HFFc6 (cell line): ENCODE results near the gene SMTN. TPM values are rescaled to one million over a fixed set of nuclear protein-coding genes. Genes with fewer than 3 reads are reported as not detected.

Experiments used
- DNase-seq: peaks from one replicate; pipeline ENCODE4 v3.0.0-alpha.2; 2018
- H3K27ac Mint-ChIP-seq: 2 replicates; pipeline ENCODE4 v1.8.0; 2020; ENCODE audit warnings: mild to moderate bottlenecking, mixed read lengths
- H3K27me3 Mint-ChIP-seq: 2 replicates; pipeline ENCODE4 v1.8.0; 2021; ENCODE audit warnings: mild to moderate bottlenecking, moderate library complexity, mixed read lengths; ENCODE audit not compliant: insufficient read depth
- H3K36me3 Mint-ChIP-seq: 2 replicates; pipeline ENCODE4 v1.8.0; 2021; ENCODE audit warnings: low read depth, mixed read lengths
- H3K4me1 Mint-ChIP-seq: 2 replicates; pipeline ENCODE4 v1.8.0; 2020; ENCODE audit warnings: low read depth, mixed read lengths
- H3K4me3 Mint-ChIP-seq: 2 replicates; pipeline ENCODE4 v1.8.0; 2020; ENCODE audit warnings: mild to moderate bottlenecking, moderate library complexity, mixed read lengths
- H3K9me3 Mint-ChIP-seq: 2 replicates; pipeline ENCODE4 v1.8.0; 2020; ENCODE audit warnings: mild to moderate bottlenecking, mixed read lengths
- long read RNA-seq: library from polyadenylated mRNA; unstranded; transcript quantifications from one replicate; pipeline ENCODE4 v2.0.0, GENCODE V29; 2019
- total RNA-seq, 6 experiments: library from RNA; stranded (reverse); fragmentation: NEBNext Ultra II Directional; extraction: Animal tissue kit (Norgen Biotek cat#: 25700); gene quantifications; 2 replicates in 1 of 6; 3 replicates in 5 of 6; pipeline ENCODE4 v1.2.3, GENCODE V29; 2021
- TF ChIP-seq, protein P1 (sequence below): fragments of 200-600 bp; sonication (generic); IDR thresholded peaks from 2 replicates; pipeline ENCODE4 v1.5.0; 2021; ENCODE audit warnings: antibody characterized with exemption, mild to moderate bottlenecking

SMTN gene
- 100 to 1,000 TPM; 201 to 329 (median 246) TPM for total RNA-seq
- long read RNA-seq, transcript SMTN-201 (21 exons, 3,295 nt) = major isoform, 70 of 132 reads
- long read RNA-seq, transcript SMTN-202 (20 exons, 3,130 nt) = minor isoform, 6 of 132 reads
- long read RNA-seq, partial matches to known transcripts = 28 of 132 reads
- long read RNA-seq, other reads (novel, unspliced or antisense) = 28 of 132 reads

- no peaks in the 10 kb centered on the region for H3K9me3 Mint-ChIP-seq
- TF ChIP-seq, protein P1, sequence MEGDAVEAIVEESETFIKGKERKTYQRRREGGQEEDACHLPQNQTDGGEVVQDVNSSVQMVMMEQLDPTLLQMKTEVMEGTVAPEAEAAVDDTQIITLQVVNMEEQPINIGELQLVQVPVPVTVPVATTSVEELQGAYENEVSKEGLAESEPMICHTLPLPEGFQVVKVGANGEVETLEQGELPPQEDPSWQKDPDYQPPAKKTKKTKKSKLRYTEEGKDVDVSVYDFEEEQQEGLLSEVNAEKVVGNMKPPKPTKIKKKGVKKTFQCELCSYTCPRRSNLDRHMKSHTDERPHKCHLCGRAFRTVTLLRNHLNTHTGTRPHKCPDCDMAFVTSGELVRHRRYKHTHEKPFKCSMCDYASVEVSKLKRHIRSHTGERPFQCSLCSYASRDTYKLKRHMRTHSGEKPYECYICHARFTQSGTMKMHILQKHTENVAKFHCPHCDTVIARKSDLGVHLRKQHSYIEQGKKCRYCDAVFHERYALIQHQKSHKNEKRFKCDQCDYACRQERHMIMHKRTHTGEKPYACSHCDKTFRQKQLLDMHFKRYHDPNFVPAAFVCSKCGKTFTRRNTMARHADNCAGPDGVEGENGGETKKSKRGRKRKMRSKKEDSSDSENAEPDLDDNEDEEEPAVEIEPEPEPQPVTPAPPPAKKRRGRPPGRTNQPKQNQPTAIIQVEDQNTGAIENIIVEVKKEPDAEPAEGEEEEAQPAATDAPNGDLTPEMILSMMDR = peak; percentile 20; the same call in 1 of the 2 replicates
- H3K4me1 Mint-ChIP-seq = peaks cover 48% of the 10 kb centered on the region
- DNase-seq = peak; percentile 79
- H3K4me3 Mint-ChIP-seq = peak within 1 kb of the TSS; percentile 94
- peak within 1 kb of the TSS; percentile 94 for H3K27ac Mint-ChIP-seq
- peaks cover 26% of the 10 kb centered on the region for H3K36me3 Mint-ChIP-seq
- no peaks in the 10 kb centered on the region; the same call in 1 of the 2 replicates for H3K27me3 Mint-ChIP-seq
Observed at GRCh38 chr22:31080848-31081649, at the start of gene SMTN. Gene SMTN (plus strand): TSS chr22:31081318. CDS start chr22:31083259, 1,941 bp downstream.

GRCh38 chr22:31036671-31037550 is 44.2 kb upstream of the SMTN start:
- peak overlapping the region; percentile 79 for H3K4me3 Mint-ChIP-seq
- TF ChIP-seq, protein P1 = peak; percentile 56
- H3K27me3 Mint-ChIP-seq = peaks cover 2% of the 10 kb centered on the region
- peaks cover 35% of the 10 kb centered on the region for H3K4me1 Mint-ChIP-seq
- H3K36me3 Mint-ChIP-seq = no peaks in the 10 kb centered on the region
- peak; percentile 77 for DNase-seq
- peak overlapping the region; percentile 76 for H3K27ac Mint-ChIP-seq
- no peaks in the 10 kb centered on the region for H3K9me3 Mint-ChIP-seq

GRCh38 chr22:31038686-31039085 is 42.4 kb upstream of the SMTN start:
- no peaks in the 10 kb centered on the region for H3K9me3 Mint-ChIP-seq
- H3K4me3 Mint-ChIP-seq = no peak overlapping the region
- H3K36me3 Mint-ChIP-seq = no peaks in the 10 kb centered on the region
- no peak overlapping the region for H3K27ac Mint-ChIP-seq
- H3K27me3 Mint-ChIP-seq = no peaks in the 10 kb centered on the region; the same call in 1 of the 2 replicates
- TF ChIP-seq, protein P1 = no peak
- no peak for DNase-seq
- peaks cover 35% of the 10 kb centered on the region for H3K4me1 Mint-ChIP-seq

- Mint-ChIP-seq H3K4me3 (peak overlapping the region; percentile 7; the same call in 1 of the 2 replicates), H3K4me1 (peaks cover 35% of the 10 kb centered on the region), H3K36me3 (no peaks in the 10 kb centered on the region), H3K27ac (peak overlapping the region; percentile 22), H3K9me3 (no peaks in the 10 kb centered on the region), H3K27me3 (no peaks in the 10 kb centered on the region; the same call in 1 of the 2 replicates)
- TF ChIP-seq, protein P1 = no peak
- peak; percentile 47 for DNase-seq
Observed at GRCh38 chr22:31039393-31039792, 41.7 kb upstream of the SMTN start.
